ENCODE data around the gene ROCK2.

ROCK2 gene

DNA sequence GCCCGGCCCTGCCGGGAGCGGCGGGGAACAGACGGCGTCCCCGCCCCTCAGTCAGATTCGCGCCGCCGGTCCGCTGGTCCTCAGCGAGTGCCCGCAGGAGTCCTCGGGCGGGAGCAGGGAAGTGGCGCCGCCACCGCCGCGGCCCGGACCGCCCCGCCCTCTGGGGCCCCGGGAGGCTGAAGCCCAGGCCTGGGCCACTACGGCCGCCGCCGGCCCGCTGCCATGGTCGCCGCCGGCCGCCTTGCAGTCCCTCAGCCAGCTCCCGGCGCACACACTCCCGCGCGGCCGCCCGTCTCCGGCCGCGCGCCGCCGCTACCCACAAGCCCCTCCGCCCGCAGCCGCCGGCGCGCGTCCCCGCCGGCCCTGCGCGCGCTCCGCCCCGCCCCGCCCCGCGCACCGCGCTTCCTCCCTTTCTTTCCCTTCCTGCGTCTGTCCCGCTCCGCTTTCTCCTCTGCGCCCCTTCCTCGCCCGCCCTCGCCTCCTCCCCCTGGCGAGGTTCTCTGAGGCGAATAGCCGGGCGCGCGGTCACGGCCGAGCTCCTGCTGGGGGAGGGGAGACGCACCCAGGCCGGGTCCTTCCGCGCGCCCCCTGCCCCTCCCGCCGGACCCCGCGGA lies at the start of gene ROCK2:
Gene ROCK2 (minus strand): TSS at position 295 of the 614 bp plus-strand sequence. CDS start 500 bp downstream, outside the sequence.
- DNase-seq (ENCODE audit: low read depth, low spot score) = peak; percentile 22

DNA sequence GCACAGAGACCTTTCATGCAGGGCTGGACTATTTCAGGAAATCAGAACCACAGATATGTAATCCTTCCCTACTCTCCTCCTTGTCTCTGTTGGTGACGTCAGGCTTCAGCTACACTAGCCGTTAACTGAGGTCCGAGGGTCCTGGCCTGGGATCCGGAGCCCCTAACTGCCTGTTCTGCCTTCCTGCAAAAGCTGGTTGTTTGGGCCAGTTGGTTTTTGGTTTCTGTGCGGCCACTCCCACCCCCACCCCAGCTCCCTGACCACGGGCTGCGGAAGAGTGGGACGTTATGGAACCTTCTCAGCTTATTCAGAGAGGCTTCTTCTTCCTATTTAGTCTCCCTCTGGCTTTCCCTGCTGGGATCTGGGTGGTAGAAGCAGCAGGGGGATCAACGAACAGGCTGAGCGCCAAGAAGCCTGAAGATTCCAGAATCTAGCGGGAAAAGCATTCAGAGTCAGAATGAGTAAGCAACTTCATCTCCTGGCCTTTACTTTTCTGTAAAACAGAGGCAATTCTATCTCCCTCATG lies 49.3 kb upstream of the ROCK2 start:
- DNase-seq (ENCODE audit: low read depth, low spot score) = no peak

DNA sequence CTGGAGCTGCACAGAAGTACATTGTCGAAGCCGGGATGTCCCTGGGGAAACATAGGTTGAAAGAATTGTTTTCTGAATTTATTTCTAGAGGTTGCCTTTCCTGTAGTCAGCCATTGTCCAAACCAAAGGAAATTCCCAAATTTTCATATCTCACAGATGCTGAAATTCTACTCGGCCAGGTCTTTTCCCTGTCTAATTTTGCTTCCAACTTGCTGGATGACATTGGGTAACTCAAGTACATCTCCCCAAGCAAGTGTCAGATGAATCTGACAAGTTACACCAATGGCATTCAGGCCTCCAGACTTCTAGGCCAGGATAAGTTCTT lies 47.5 kb upstream of the ROCK2 start:
- no peak for DNase-seq (ENCODE audit: low read depth, low spot score)

DNA sequence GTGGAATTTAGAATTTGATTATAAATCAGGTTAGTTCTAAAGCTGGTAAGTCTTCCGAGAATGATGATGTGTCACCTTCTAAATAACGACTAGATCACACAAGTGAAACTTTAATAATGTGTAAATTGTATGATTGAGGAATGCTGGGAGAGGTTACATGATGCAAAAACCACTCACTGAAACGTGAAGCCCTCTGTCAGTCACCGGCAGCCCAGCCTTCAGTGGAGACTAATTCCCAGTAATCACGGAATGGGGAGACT lies 45.9 kb upstream of the ROCK2 start:
- no peak for DNase-seq (ENCODE audit: low read depth, low spot score)

DNA sequence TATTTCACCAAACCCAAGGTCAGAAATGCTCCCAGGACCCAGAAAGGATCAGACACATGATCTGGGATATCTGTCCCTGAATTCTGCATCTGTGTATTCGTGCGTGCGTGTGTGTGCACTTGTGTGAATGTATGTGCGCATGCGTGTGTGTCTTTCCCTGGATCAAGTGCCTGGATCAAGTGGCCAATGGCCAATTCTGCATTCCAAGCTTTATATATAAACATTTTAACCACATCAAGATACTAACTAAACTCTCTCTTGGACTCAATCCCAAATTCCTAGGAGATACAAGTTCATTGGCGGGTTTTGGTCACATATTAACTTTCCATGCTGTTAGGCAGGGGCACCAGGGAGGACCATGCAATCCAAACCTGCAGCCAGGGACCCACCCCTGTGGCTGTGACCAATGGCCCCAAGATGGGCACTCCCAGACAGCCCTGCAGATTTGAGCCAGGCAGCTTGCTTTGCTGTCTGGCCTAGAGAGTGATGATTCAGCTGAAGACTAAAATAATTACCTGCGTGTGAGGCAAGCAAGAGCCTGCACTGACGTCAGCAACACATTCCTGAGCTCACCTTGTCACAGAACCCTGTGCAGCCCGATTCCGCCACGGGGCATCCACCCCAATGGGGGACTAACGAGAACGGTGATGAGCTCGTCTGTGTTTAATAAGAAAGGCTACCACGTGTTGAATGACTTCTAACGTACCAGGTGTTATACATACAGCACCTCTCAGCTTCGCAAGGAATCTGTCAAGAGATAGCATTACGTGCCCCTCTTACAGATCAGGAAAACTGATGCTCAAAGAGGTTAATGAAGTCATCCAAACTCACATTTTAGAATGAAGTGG lies 45.3 kb upstream of the ROCK2 start:
- DNase-seq (ENCODE audit: low read depth, low spot score) = no peak

DNA sequence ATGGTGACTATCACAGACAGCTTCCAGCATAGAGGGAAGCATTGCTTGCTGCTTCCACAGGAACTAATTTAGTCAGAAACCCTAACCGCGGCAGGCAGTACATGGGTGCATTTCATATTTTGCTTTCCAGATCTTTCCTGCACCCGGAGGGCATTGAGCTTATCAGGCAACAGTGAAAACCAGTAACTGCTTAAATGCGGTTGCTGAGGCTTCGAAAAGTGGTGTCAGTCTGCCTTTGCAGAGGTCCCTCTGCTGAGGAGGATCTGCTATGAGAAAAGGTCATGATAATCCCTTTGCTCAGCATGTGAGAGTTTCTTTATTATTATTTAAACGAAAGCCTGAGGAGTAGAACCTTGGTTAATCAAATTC lies 44.6 kb upstream of the ROCK2 start:
- DNase-seq (ENCODE audit: low read depth, low spot score) = no peak

DNA sequence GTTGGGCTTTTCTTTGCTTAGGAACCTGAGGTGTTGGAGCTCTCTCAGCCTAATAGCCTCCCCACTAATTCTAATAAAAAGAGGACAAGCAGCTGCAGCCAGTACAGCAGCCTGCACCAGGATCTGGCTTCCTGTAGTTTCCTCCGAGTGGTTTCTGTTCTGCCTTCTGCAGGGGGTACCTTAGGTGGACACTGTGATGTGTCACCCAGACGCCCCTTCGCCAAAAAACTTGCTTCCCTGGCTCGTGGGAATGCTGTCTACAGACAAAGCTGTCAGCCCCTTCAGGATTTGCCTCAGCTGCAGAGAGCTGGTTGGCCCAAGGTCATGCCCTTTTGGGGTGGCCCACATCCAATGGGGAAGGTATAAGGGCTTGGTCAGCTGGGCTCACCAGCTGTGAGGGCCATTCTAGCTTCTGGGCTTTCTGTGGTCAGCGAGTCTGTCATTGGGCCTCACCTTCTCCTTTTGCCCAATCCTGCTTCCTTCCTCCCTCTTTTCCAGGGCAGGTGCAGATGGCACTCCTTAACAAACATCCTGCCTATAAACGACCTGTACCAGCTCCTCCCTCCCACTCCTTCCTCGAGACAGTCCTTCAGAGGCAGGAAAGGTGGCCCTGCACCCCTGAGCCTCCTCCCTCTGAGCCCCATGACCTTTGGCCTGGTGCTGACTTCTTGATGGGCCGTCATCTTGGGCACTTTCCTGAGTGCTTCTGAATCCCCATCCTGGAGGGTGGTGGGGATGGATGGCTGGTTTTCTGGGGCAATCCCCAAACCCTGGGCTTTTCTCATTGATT lies 44.0 kb upstream of the ROCK2 start:
- DNase-seq (ENCODE audit: low read depth, low spot score) = no peak

DNA sequence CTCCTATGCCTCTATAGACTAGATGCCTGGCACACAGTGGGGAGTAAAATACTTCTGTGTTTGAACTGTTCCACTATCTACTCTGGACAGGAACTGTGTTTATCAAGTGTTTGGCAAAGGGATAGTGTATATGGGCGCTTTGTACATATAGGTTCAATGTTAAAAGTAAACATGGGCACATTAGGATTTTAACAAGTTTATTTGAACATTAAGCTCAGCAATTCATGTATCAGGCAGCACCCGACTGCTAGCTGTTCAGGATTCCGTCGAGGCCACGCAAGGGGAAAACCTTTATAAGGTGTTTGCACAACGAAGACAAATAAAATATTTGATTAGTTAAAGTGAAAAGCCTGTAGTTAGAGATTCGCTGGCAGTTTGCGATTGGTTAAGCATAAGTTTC lies 43.4 kb upstream of the ROCK2 start:
- DNase-seq (ENCODE audit: low read depth, low spot score) = no peak

DNA sequence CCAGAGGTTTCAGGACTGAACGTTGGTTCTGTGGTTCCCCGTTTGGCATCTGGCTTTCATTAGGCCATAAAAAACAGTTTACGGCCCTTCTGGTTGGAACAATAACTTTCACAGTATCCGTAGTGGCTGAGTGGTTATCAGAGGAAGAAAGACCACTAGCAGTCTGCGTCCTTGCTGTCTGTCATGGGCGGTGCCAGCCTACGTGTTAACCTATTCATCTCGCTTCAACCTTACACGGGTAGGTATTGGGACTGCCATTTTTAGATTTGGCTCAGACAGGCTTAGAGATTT lies 42.6 kb upstream of the ROCK2 start:
- no peak for DNase-seq (ENCODE audit: low read depth, low spot score)

DNA sequence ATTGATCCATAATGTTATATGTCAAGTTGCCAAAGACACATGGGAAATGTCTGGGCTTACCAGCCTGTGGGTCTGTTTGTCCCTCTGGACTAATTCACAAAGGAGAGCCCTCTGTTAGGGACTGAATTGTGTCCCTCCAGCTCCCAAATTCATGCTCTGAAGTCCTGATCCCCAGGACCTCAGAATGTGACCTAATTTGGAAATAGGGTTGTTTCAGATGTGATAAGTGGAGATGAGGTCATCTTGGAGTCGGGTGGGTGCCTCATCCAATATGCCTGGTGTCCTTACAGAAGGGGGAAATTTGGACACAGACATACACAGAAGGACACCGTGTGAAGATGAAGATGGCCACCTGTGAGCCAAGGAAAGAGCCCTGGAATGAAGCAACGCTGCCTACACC lies 41.4 kb upstream of the ROCK2 start:
- no peak for DNase-seq (ENCODE audit: low read depth, low spot score)

DNA sequence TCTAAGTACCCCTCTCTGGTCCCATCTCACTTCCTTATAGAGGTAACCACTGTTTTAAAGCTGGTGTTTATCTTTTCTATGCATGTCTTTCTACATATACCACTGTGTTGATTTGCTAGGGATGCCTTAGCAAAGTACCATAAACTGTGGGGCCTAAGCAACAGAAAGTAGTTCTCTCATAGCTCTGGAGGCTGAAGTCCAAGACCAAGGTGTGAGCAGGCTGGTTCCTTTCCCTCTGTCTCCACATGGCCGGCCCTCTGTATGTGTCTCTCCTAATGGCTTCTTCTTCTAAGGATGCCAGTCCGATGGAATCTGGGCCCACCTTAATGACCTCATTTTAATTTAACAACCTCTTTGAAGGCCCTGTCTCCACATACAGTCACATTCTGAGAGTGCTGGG lies 40.8 kb upstream of the ROCK2 start:
- no peak for DNase-seq (ENCODE audit: low read depth, low spot score)

DNA sequence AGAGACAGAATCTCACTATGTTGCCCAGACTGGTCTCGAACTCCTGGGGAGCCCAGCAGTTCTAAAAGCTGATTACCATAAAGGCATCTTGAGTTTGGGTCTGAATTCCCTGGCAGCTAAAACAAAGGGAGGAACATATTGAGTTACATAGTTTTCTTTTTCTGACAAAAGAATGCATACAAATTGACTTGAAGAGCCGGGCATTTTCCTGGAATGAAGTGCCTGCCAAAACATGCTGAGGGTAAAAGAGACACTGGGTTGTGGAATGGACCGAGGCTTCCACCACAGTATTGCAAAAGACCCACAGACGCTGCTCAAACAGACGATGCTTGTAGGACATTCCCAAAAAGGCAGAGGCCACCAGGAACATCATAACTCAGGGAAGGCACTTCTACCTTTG lies 35.1 kb upstream of the ROCK2 start:
- DNase-seq (ENCODE audit: low read depth, low spot score) = no peak

DNA sequence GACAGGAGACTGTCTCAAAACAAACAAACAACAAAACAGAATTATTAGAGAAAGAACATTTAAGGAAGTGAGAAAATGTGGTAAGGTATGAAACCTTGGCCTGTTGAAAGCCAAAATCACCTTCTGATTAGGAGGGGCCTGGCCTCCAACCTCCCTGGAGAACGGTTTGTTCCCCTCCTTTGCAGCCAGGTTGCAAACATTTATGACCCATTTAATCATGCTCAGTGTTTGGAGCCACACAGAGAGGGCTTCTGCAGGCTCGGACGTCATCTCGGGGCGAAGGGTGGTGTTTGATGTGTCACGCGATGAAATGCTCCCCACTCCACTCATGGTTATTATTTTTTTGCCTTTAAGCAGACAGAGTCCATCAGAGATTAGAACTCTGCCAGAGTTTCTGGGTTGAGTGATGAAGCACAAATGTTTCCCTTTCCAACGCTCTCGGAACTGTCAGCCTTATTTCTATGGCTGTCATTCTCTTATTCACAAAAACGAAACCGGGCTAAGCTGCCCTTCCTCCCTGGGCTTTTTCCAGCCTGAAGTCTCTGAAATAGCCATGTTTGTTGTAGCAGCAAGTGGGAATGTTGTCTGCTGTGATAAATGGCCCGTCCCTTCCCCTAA lies 33.6 kb upstream of the ROCK2 start:
- no peak for DNase-seq (ENCODE audit: low read depth, low spot score)

DNA sequence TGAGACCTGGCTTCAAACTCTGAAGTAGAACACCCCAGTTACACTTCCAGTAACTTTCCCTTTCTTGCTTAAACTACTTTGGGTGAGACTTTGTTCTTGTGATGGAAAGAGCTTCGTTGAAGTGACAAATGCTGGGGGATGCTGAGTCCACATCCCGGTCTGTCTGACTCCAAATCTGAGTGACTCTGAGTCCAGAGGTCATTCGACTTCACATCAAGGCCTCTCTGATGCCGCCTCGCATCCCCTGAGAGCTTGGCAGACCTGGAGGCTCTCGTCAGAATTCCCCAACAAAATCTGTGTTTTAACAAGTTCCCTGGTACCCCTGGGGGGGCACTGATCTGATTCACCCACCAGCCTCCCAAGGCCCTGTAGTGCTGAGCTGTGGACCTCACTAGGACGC lies 31.6 kb upstream of the ROCK2 start:
- DNase-seq (ENCODE audit: low read depth, low spot score) = no peak

DNA sequence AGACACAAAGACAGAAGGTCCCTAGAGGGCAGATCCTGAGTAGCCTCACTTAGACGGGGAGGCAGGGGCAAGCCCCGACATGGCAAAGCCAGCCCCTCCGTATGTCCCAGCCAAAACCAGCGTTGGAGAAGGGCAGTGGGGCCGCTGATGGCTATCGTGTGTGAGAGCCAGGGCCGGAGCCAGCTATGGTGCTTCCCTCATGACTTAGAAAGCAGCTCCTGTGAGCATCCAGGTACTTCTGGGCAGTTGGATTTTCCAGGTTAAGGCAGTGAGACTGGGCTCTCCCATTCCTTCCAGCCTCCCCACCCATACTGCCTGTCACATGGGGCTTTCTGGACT lies 31.2 kb upstream of the ROCK2 start:
- no peak for DNase-seq (ENCODE audit: low read depth, low spot score)

DNA sequence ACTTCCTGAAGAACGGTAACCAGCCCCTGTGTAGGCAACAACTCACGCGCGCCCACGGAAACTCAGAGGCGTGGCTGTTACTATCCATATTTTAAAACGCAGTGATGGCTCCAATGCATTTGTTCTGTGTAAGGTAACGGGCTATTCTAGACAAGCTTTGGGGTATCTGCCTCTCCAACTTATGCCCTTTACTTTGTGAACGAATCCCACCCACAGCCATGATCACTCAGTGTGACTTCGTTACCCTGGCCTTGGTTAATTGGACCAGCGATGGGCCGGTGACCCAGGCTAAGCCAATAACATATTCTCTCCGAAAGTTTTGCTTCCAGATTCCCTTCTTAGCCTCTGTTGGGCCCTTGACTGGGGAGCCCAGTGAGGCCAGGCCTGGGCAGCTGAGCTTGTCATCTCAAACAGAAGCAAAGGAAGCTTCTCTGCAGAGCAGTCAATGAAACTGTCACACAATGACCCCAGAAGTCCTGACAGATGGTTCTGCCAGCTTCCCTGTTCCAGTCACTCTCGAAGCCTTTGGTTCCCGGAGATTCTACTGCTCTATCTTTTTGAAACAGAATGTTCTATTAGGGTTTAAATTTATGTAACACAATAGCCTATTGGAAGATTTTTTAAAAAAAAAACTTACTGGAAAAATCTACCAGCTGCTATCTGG lies 30.7 kb upstream of the ROCK2 start:
- no peak for DNase-seq (ENCODE audit: low read depth, low spot score)

DNA sequence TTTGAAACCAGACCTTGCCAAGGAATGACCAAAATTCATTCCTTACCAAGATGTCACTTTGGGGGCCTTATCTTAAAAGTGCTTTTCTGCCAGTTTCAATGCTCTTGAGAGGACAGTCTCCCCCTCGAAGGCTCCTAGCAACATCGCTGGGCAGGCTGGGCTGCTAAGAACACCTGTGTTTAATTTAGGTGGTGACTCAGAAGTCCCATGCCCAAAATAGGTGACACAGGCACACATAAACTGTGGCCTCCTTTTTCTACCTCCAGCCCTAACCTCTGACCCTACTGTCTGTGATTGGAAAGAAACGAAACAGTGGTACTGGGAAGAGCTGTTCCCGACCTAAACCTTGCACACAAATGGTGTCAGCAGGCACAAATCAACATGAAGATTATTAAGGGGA lies 28.7 kb upstream of the ROCK2 start:
- DNase-seq (ENCODE audit: low read depth, low spot score) = no peak

DNA sequence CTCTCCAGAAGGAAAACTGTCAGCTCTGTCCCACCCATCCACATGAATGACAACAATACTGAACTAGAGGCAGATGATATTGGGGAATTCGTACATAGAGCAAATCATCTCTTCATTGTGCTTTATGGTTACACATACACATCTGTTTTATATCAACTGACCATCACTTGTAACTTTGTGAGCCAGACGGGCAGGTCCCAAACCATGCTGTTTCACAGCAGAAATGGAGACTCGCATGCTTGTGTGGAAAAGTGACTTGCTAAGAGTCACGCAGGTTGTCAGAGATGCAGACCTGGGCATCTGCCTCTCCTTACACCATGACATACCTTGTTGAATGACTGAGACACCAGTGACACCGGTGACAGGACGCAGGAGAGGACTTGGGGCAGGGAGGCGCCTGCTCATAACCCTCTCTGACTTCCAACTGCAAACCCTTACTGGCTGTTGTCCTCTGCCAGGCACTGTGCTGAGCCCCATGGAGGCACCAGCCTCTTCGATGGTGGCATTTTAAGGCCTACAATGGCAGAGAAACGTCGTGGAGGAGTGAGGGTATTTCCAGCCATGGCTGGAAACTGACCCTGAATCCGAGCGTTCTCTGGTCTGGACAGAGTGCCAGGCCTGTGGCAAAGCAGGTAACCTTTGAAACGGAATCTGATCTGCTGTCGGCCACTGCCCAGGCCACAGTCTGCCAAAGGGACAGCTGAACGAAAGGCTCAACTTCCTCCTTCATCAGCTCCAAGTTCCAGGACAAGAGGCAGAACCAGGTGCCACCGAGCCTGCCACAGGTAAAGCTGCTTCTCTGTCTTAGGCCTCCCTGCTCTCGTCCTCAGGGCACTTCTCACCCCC lies 26.9 kb upstream of the ROCK2 start:
- no peak for DNase-seq (ENCODE audit: low read depth, low spot score)

DNA sequence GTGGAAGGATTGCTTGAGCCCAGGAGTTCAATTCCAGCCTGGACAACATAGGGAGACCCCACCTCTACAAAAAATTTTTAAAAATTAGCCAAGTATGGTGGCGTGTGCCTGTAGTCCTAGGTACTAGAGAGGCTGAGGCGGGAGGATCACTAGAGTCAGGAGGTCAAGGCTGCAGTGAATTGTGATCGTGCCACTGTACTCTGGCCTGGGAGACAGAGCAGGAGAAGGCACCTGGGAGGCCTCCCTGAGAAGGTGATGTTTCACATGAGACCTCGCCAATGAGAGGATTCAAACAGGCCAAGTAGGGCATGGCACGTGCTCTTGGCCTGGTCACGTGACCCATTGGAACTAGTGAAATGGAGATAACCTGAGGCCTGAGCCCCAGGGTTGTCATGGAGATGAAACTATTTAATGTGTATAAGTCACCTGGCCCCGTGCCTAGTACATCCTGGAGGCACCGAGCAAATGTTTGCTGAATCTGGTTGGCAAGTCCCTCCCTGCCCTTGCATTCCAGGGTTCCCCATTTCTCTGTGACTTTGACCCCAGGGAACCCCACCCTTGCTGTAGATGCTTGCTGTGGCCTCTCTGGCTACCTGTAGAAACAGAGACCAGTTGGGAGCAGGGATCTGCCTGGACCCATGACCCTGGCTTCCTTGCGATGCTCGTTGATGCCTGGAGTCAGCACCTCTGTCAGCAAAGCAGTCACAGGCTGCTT lies 26.1 kb upstream of the ROCK2 start:
- DNase-seq (ENCODE audit: low read depth, low spot score) = no peak

DNA sequence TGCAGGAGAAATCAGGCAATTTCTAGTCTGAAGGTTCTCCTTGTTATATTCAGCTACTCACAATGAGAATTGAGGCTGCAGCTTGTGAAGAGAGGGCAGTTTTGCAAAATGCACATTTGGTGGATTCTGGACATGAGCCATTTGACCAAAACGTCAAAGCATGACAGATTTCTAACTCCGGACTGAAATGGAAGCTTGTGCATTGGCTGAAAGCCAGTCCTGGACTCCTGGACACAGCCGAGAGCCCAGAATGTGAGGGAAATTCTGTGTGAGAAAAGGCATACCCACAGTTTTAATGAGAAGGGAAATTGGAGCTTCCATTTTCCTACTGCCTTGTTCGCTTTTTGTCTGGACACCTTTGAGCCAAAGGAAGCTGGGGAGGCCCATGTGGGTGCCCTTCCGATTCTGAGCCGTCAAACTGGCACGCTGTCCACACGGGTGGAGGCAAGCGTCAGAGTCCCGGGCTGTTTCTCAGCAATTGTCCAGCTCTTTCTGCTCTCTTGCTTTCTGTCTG lies 23.7 kb upstream of the ROCK2 start:
- no peak for DNase-seq (ENCODE audit: low read depth, low spot score)
